Body of pancreas (tissue), 4 donors: Measurements from ENCODE around the gene LRRC32. TPM values are rescaled to one million over a fixed set of nuclear protein-coding genes. Genes with fewer than 3 reads are reported as not detected.

Experiments
- ATAC-seq: fragments of 150-250 bp; one replicate; pipeline ENCODE4 v1.9.1; 2016
- DNase-seq, 4 donors: peaks; one replicate each; pipeline ENCODE4 v3.0.0-alpha.2; 2019
- H3K27ac ChIP-seq, 4 donors: fragments of 200-600 bp; sonication (generic); 1 replicate in 3 of 4; 2 replicates in 1 of 4; pipeline versions ENCODE4 v1.5.1 to v1.6.1; 2016 to 2019; ENCODE audit warnings: mild to moderate bottlenecking in 1 of 4, mixed read lengths in 1 of 4, moderate library complexity in 1 of 4
- H3K27me3 ChIP-seq, 2 donors: fragments of 200-600 bp; sonication (generic); one replicate each; pipeline ENCODE4 v1.6.0; 2016; ENCODE audit warnings: mild to moderate bottlenecking in 1 of 2
- H3K36me3 ChIP-seq, 2 donors: fragments of 200-600 bp; sonication (generic); replicated peaks in 1 of 2; 2 replicates each; pipeline ENCODE4 v1.5.1; 2016; ENCODE audit warnings: low read depth in 2 of 2; ENCODE audit not compliant: insufficient read depth in 1 of 2
- H3K4me1 ChIP-seq: fragments of 200-600 bp; sonication (generic); one replicate; pipeline ENCODE4 v1.6.0; 2016
- H3K4me3 ChIP-seq, 2 donors: fragments of 200-600 bp; sonication (generic); 1 replicate in 1 of 2; 2 replicates in 1 of 2; pipeline ENCODE4 v1.5.1; 2016 to 2019
- H3K9me3 ChIP-seq, 3 donors: fragments of 200-600 bp; sonication (generic); 1 replicate in 2 of 3; 2 replicates in 1 of 3; pipeline ENCODE4 v1.5.1; 2016
- CTCF ChIP-seq, 7 experiments: fragments of 450-650 bp in 4 of 7; fragments of 200-600 bp in 3 of 7; sonication (generic) in 3 of 7; IDR thresholded peaks; one replicate each; pipeline ENCODE4 v1.5.1; 2016 to 2019; ENCODE audit warnings: antibody characterized with exemption in 7 of 7
- POLR2A ChIP-seq, 3 donors: fragments of 450-650 bp; IDR thresholded peaks; one replicate each; pipeline ENCODE4 v1.6.1; 2016; ENCODE audit warnings: antibody characterized with exemption in 3 of 3, mild to moderate bottlenecking in 2 of 3
- WGBS, 2 donors: methylation state at CpG; one replicate each; pipeline ENCODE4 v1.1.5; 2017; 5-methylcytosine and 5-hydroxymethylcytosine counted together
- intact Hi-C: fragments of 100-400 bp; cut with DNase I; formaldehyde crosslinking; loops from one replicate; pipeline ENCODE4 v1.15.1; 2023
- total RNA-seq, 2 donors: library from RNA; depleted of rRNA; stranded (reverse); fragments of >200 nt; gene quantifications; one replicate each; pipeline ENCODE4 v1.1.0, GENCODE V29; 2016

The LRRC32 gene
- total RNA-seq, 2 donors from 2014 or later: 9.1 to 17.8 TPM

DNA sequence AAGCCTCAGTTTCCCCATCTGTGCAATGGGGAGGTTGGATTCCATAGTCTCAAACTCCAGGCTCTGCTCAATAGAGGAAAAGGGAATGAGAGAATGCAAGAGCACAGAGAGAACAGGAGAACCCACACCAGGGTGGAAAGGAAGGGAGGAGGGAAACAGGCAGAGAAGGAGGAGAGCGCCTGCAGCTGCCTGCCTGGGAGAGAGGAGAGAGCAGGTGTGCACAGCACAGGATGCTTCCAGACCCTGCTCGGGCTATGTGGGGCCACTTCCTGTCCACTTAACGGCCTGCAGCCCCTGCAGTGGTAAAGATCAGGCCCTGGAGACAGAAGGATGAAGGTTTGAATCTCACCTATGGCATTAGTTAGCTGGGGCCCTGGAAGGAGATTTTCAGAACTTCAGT is 12.3 kb downstream of the LRRC32 start:
- TF ChIP-seq POLR2A (IDR thresholded peaks at IDR 0.05) (no peak), CTCF (IDR thresholded peaks at IDR 0.05) (no peak)
- H3K27me3 ChIP-seq: no peaks in the 10 kb centered on the region
- no peak overlapping the region for H3K27ac ChIP-seq
- DNase-seq: no peak
- 54 to 59% methylated on average over 3 of the region's 3 CpGs for WGBS, 2 donors
- no peaks in the 10 kb centered on the region for H3K4me1 ChIP-seq
- ATAC-seq: no peak
- no peaks in the 10 kb centered on the region for H3K9me3 ChIP-seq
- no peak overlapping the region for H3K4me3 ChIP-seq
- H3K36me3 ChIP-seq: no peaks in the 10 kb centered on the region
- intact Hi-C loops: no loop called here

DNA sequence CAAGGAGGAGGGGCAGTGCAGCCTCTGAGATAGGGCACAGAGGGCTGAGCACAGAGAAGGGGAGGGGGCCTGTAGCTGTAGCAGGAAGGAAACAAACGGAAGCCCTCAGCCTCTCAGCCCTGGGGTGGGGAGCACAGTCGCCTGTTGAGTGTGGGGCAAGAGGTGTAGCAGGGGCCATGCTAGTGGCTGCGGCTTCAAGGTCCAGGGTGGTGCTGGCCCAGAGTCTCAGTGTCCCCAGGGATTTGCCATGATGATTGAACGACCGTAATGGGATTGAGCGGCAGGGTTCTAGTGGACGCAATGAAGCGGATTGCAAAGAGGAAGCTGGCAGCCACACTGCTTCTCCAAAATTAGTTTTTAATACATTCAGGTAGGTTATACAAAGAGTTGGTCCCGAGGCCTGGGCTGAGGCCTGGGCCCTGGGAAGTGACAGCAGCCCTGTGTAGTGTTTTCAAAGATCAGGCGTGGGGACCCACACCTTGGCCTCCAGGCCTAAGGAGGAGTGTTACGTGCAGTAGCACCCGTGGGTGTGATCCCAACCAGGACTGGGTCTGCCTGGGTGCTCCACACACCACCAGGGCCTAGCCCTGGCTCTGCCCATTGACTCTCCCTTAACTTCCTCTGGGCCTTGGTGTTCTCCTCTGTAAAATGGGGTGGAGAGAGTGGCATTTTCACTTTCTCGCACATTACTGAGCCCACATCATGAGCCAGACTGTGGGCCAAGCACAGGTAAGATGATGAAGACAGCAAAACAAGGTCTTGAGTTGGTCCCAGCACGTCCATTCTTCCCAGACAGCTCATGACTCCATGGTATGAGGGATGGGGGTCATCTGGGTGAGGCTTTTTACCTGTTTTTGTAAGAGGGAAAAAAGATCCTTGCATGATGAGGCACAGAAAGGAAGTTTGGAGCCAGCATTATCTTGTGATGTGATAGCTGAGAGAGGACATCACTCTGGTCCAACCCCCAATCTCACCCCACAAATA is 13.1 kb downstream of the LRRC32 start:
- no peaks in the 10 kb centered on the region for H3K27me3 ChIP-seq
- 68 to 81% methylated on average over 11 to 14 of the region's 14 CpGs for WGBS, 2 donors
- intact Hi-C loops: no loop called here
- no peaks in the 10 kb centered on the region for H3K9me3 ChIP-seq
- ATAC-seq: no peak
- no peak overlapping the region for H3K27ac ChIP-seq
- H3K4me3 ChIP-seq: no peak overlapping the region
- no peaks in the 10 kb centered on the region for H3K4me1 ChIP-seq
- TF ChIP-seq CTCF (IDR thresholded peaks at IDR 0.05): no peak
- no peak for TF ChIP-seq POLR2A (IDR thresholded peaks at IDR 0.05)
- H3K36me3 ChIP-seq: no peaks in the 10 kb centered on the region
- peak in 1 of 4 donors; percentile 3 for DNase-seq

DNA sequence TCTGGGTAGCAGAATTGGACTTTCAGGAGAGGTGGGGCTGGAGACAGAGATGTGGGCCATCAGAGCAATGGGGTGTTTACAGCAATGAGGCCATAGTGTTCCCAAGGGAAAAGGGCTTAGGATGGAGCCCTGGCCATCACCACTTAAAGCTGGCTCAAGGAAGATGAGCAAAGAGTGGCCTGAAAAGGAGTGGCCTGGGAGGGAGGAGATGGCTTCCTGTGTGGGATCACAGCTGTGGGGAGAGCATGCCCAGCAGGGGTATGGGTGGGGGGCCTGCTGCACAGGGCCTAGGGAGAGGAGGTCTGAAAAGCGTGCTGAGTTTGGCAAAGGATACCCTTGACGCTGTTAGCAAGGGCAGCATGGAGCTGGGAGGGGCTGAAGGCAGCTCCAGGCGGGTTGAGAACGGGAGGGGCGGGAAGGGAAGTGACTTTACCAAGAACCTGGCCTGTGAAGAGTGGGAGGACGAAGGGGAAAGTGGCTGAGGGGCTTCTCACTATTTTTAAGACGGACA is 13.9 kb downstream of the LRRC32 start:
- WGBS, 2 donors: 56 to 74% methylated on average over 7 of the region's 7 CpGs
- ATAC-seq: no peak

DNA sequence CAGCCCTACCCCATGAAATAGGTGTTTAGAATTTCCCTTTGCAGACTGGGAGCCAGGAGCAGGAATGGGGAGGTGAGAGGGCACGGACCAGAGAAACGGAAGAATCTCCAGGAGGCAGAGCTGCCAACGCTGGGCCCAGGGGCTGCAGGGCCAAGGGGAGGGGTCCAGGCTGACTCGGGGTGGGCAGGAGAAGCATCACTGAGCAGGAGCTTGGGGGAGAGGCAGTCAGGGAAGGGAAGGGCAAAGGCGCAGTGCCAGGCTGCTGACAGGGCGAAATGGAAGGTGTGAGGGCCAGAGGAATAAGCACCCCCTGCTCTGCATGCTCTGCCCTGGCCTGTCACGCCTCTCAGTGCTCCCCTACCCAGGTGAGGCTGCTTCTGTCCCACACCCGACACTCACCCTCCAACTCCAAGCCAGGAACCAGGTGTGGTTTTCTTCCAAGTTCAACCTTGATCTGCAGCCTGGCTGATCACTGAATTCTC is 14.5 kb downstream of the LRRC32 start:
- H3K4me1 ChIP-seq: no peaks in the 10 kb centered on the region
- H3K36me3 ChIP-seq: no peaks in the 10 kb centered on the region
- H3K27me3 ChIP-seq: no peaks in the 10 kb centered on the region
- DNase-seq (no peak), ATAC-seq (no peak)
- intact Hi-C loops: no loop called here
- no peak overlapping the region for H3K4me3 ChIP-seq
- TF ChIP-seq CTCF (IDR thresholded peaks at IDR 0.05) (no peak), POLR2A (IDR thresholded peaks at IDR 0.05) (no peak)
- no peaks in the 10 kb centered on the region for H3K9me3 ChIP-seq
- no peak overlapping the region for H3K27ac ChIP-seq
- 79 to 84% methylated on average over 7 of the region's 8 CpGs for WGBS, 2 donors

More for the DNA sequence above, 13.9 kb downstream of the LRRC32 start:
- no peaks in the 10 kb centered on the region for H3K36me3 ChIP-seq
- no peak overlapping the region for H3K27ac ChIP-seq
- TF ChIP-seq POLR2A (IDR thresholded peaks at IDR 0.05) (no peak), CTCF (IDR thresholded peaks at IDR 0.05) (no peak)
- no peaks in the 10 kb centered on the region for H3K9me3 ChIP-seq
- intact Hi-C loops: no loop called here
- no peak for DNase-seq
- H3K4me3 ChIP-seq: no peak overlapping the region
- H3K4me1 ChIP-seq: no peaks in the 10 kb centered on the region
- H3K27me3 ChIP-seq: no peaks in the 10 kb centered on the region
